K562 (cell line): Measurements from ENCODE around the gene PHTF2. TPM values are rescaled to one million over a fixed set of nuclear protein-coding genes. Genes with fewer than 3 reads are reported as not detected.
A peak's percentile ranks its signal among the peaks of the same experiment; 100 is the strongest.

ENCODE experiments used
- ATAC-seq: fragments of 200-7000 bp; cut with Tn5 transposase; 3 replicates; pipeline ENCODE4 v1.9.1; 2020; ENCODE audit warnings: moderate library complexity
- BruUV-seq: library from RNA; stranded (reverse); fragments of 400-500 nt; replicated peaks from 2 replicates; lab custom pipeline; 2021; lab: Mats Ljungman, UMichigan
- CTCF ChIA-PET: fragments of 300-600 bp; formaldehyde crosslinking; extraction: SDS; loops from one replicate; lab custom pipeline; 2021; ENCODE audit warnings: low intra/inter-chr PET ratio; lab: Yijun Ruan, JAX
- POLR2A ChIA-PET: fragments of 300-600, 350-650 bp; sonication (Branson Sonifier 250); formaldehyde crosslinking; extraction: SDS; loops from one replicate; lab custom pipeline; 2021; ENCODE audit warnings: antibody characterized with exemption, inconsistent platforms; lab: Yijun Ruan, JAX
- DNase-seq, 4 experiments: peaks; one replicate each; pipeline versions ENCODE4 v3.0.0 to v3.0.0-alpha.2; 2011 to 2018; ENCODE audit warnings: low spot score in 3 of 4, mixed read lengths in 3 of 4; ENCODE audit errors: extremely low read depth in 1 of 4
- FAIRE-seq: peaks from 2 replicates; lab custom pipeline; 2011; peaks lifted over from hg19 to GRCh38; lab: Jason Lieb, UNC
- H2AFZ ChIP-seq: 2 replicates; pipeline ENCODE4 v1.6.0; 2011; ENCODE audit warnings: low read depth, low read length, control low read depth, inconsistent platforms
- H3K27ac ChIP-seq: fragments of 200-600 bp; 3 replicates; pipeline ENCODE4 v1.8.0; 2011; ENCODE audit warnings: low read depth, mild to moderate bottlenecking, control low read depth, inconsistent platforms, low read length, moderate library complexity, mixed read lengths; ENCODE audit errors: extremely low read depth
- H3K27me3 ChIP-seq, 2 experiments: fragments of 300-600 bp in 1 of 2; 2 replicates in 1 of 2; 3 replicates in 1 of 2; pipeline versions ENCODE4 v1.6.0 to v1.8.0; 2011; ENCODE audit warnings: inconsistent platforms in 2 of 2, low read length in 2 of 2, mild to moderate bottlenecking in 1 of 2, mixed read lengths in 1 of 2, moderate library complexity in 1 of 2; ENCODE audit not compliant: control insufficient read depth in 2 of 2, insufficient read depth in 2 of 2
- H3K36me3 ChIP-seq: fragments of 300-600 bp; 3 replicates; pipeline ENCODE4 v1.8.0; 2011; ENCODE audit warnings: mild to moderate bottlenecking, low read length, inconsistent platforms; ENCODE audit not compliant: control insufficient read depth, insufficient read depth
- H3K4me1 ChIP-seq, 2 experiments: fragments of 200-600 bp in 1 of 2; replicated peaks in 1 of 2; 2 replicates in 1 of 2; 3 replicates in 1 of 2; pipeline versions ENCODE4 v1.5.1 to v1.8.0; 2011; ENCODE audit warnings: inconsistent platforms in 2 of 2, low read length in 2 of 2, mild to moderate bottlenecking in 1 of 2, mixed read lengths in 1 of 2, moderate library complexity in 1 of 2; ENCODE audit not compliant: control insufficient read depth in 2 of 2, insufficient read depth in 2 of 2
- H3K4me2 ChIP-seq: 2 replicates; pipeline ENCODE4 v1.6.1; 2011; ENCODE audit warnings: low read length, control low read depth, inconsistent platforms, mixed read lengths; ENCODE audit not compliant: insufficient read depth
- H3K4me3 ChIP-seq: fragments of 200-600 bp; sonication (generic), shearing (Covaris generic); 2 replicates; pipeline ENCODE4 v1.5.1; 2016; ENCODE audit warnings: control low read depth, inconsistent platforms
- H3K79me2 ChIP-seq: fragments of 200-600 bp; 3 replicates; pipeline ENCODE4 v1.8.0; 2011; ENCODE audit warnings: low read length, inconsistent platforms; ENCODE audit not compliant: control insufficient read depth, insufficient read depth
- H3K9ac ChIP-seq, 2 experiments: 2 replicates each; pipeline versions ENCODE4 v1.6.0 to v1.6.1; 2011; ENCODE audit warnings: low read depth in 2 of 2, low read length in 2 of 2, control low read depth in 1 of 2, inconsistent platforms in 1 of 2, mild to moderate bottlenecking in 1 of 2, mixed read lengths in 1 of 2; ENCODE audit not compliant: insufficient read depth in 1 of 2
- H3K9me1 ChIP-seq: one replicate; pipeline ENCODE4 v1.6.0; 2011; ENCODE audit warnings: inconsistent platforms, mild to moderate bottlenecking, low read length, moderate library complexity; ENCODE audit not compliant: control insufficient read depth, insufficient read depth
- H3K9me3 ChIP-seq: replicated peaks from 2 replicates; pipeline ENCODE4 v1.5.1; 2011; ENCODE audit warnings: low read depth, low read length, inconsistent platforms; ENCODE audit not compliant: control insufficient read depth, insufficient read depth
- H4K20me1 ChIP-seq: replicated peaks from 2 replicates; pipeline ENCODE4 v1.6.1; 2011; ENCODE audit warnings: low read length, inconsistent platforms, mixed read lengths; ENCODE audit not compliant: control insufficient read depth, insufficient read depth
- ATF1 ChIP-seq, 2 experiments: fragments of 450-650 bp in 1 of 2; IDR thresholded peaks; 2 replicates each; pipeline ENCODE4 v1.6.1; 2016; ENCODE audit warnings: missing compliant biosample characterization in 1 of 2, missing genetic modification characterization in 1 of 2
- CBFA2T3 ChIP-seq: fragments of 450-650 bp; IDR thresholded peaks from 2 replicates; pipeline ENCODE4 v1.6.1; 2017
- CCNT2 ChIP-seq: IDR thresholded peaks from 2 replicates; pipeline ENCODE4 v1.6.1; 2011; ENCODE audit warnings: borderline replicate concordance, low read depth, mild to moderate bottlenecking, moderate library complexity, mixed read lengths, low read length; ENCODE audit not compliant: insufficient read length; ENCODE audit errors: extremely low read depth
- CEBPB ChIP-seq: fragments of 450-650 bp; IDR thresholded peaks from 2 replicates; pipeline ENCODE4 v1.6.1; 2016; ENCODE audit warnings: missing genetic modification characterization, missing compliant biosample characterization
- CEBPG ChIP-seq, 3 experiments: fragments of 200-800 bp in 1 of 3; sonication (Bioruptor generic) in 1 of 3; sonication (generic) in 1 of 3; formaldehyde crosslinking in 1 of 3; IDR thresholded peaks in 2 of 3; conservative IDR thresholded peaks in 1 of 3; 2 replicates each; pipeline versions ENCODE4 v1.6.1 to v1.8.0; 2016 to 2022; ENCODE audit warnings: missing compliant biosample characterization in 2 of 3, missing genetic modification characterization in 2 of 3, mild to moderate bottlenecking in 1 of 3, missing genetic modification reagents in 1 of 3
- CTBP1 ChIP-seq: fragments of 450-650 bp; IDR thresholded peaks from 2 replicates; pipeline ENCODE4 v1.6.1; 2016; ENCODE audit warnings: borderline replicate concordance
- DPF2 ChIP-seq: fragments of 450-650 bp; IDR thresholded peaks from 2 replicates; pipeline ENCODE4 v1.6.1; 2016
- ETV1 ChIP-seq: fragments of 450-650 bp; conservative IDR thresholded peaks from 2 replicates; pipeline ENCODE4 v1.6.1; 2016; ENCODE audit warnings: missing genetic modification characterization, control low read depth, low read depth, missing compliant biosample characterization
- EZH2 ChIP-seq: IDR thresholded peaks from 2 replicates; pipeline ENCODE4 v1.6.1; 2012; ENCODE audit warnings: low read depth, mild to moderate bottlenecking, inconsistent platforms, low read length, borderline replicate concordance
- FOSL1 ChIP-seq: fragments of 200-800 bp; sonication (Bioruptor generic); conservative IDR thresholded peaks from 2 replicates; pipeline ENCODE4 v1.6.1; 2016; ENCODE audit warnings: missing genetic modification characterization, missing compliant biosample characterization
- HDAC2 ChIP-seq: fragments of 450-650 bp; IDR thresholded peaks from 2 replicates; pipeline ENCODE4 v1.6.1; 2016; ENCODE audit warnings: mild to moderate bottlenecking
- HNRNPL ChIP-seq: fragments of 200-400 bp; formaldehyde crosslinking; IDR thresholded peaks from 2 replicates; pipeline ENCODE4 v1.6.1; 2017; ENCODE audit warnings: low read depth, mild to moderate bottlenecking, low read length
- HNRNPLL ChIP-seq: fragments of 200-400 bp; formaldehyde crosslinking; IDR thresholded peaks from 2 replicates; pipeline ENCODE4 v1.6.1; 2017; ENCODE audit warnings: low read length, low read depth, mild to moderate bottlenecking; ENCODE audit not compliant: poor library complexity, severe bottlenecking
- ILF3 ChIP-seq: fragments of 450-650 bp; IDR thresholded peaks from 2 replicates; pipeline ENCODE4 v1.6.1; 2018; ENCODE audit warnings: antibody characterized with exemption, mild to moderate bottlenecking, moderate library complexity, borderline replicate concordance
- MTA1 ChIP-seq: fragments of 450-650 bp; IDR thresholded peaks from 2 replicates; pipeline ENCODE4 v1.6.1; 2017; ENCODE audit warnings: borderline replicate concordance
- NR3C1 ChIP-seq: sonication (generic); formaldehyde crosslinking; IDR thresholded peaks from 2 replicates; pipeline ENCODE4 v1.8.1; 2022; ENCODE audit warnings: missing genetic modification reagents
- PRDM10 ChIP-seq: fragments of 450-650 bp; IDR thresholded peaks from 2 replicates; pipeline ENCODE4 v1.6.1; 2018; ENCODE audit not compliant: partially characterized antibody
- RFX1 ChIP-seq: fragments of 450-650 bp; IDR thresholded peaks from 2 replicates; pipeline ENCODE4 v1.6.1; 2016; ENCODE audit warnings: mild to moderate bottlenecking, moderate library complexity
- whole genome bisulfite sequencing: fragments of 100-300 bp; shearing (Covaris generic); methylation state at CpG from one replicate; pipeline ENCODE4 v1.1.6; 2016; ENCODE audit warnings: low coverage, mixed read lengths; ENCODE audit not compliant: insufficient coverage; ENCODE audit errors: missing lambda C conversion rate; 5-methylcytosine and 5-hydroxymethylcytosine counted together
- in situ Hi-C: fragments of 300-500 bp; cut with MboI; formaldehyde crosslinking; loops from 4 replicates; pipeline ENCODE4 v1.15.0; 2018; ENCODE audit warnings: inconsistent platforms, mixed read lengths
- intact Hi-C: fragments of 100-400 bp; cut with micrococcal nuclease; formaldehyde crosslinking; loops from 2 replicates; pipeline ENCODE4 v1.14.2; 2022
- polyA plus RNA-seq, 8 experiments: library from polyadenylated mRNA; depleted of rRNA in 4 of 8; stranded (reverse) in 5 of 8; unstranded in 3 of 8; fragments of >200 nt; fragmentation: Nextera tagmentation in 2 of 8; fragmentation: Illumina TruSeq in 1 of 8; extraction: Ambion mirVana in 2 of 8; extraction: Trizol in 1 of 8; gene quantifications; 2 replicates each; pipeline versions ENCODE4 v1.2.1 to v1.2.3, GENCODE V29; 2011 to 2014; ENCODE audit warnings: inconsistent platforms in 1 of 8, missing spikeins in 1 of 8
- total RNA-seq, 7 experiments: library from RNA; depleted of rRNA in 6 of 7; stranded (reverse); fragments of >200 nt in 6 of 7; fragmentation: Illumina TruSeq in 2 of 7; extraction: Trizol in 2 of 7; gene quantifications; 2 replicates each; pipeline versions ENCODE4 v1.2.1 to v1.2.3, GENCODE V29; 2011 to 2021; ENCODE audit warnings: low replicate concordance in 1 of 7

Gene PHTF2
- total and polyA plus RNA-seq, 9 of the 15 experiments (the other 6 are each of a cell fraction or from before 2014, with no cell fraction given), result 17.9 to 43.6 (median 25.4) TPM

GRCh38 chr7:77752016-77752415 lies 46.6 kb upstream of the PHTF2 start:
- H3K4me3 ChIP-seq, result no peak overlapping the region
- ChIA-PET POLR2A (interaction anchor here (1.4 kb wide), 1 partner anchor 24 kb away, joined by 4 read pairs; no protein-coding TSS in a partner anchor), CTCF (no interaction called here)
- WGBS, result 18% methylated on average over 2 of the region's 2 CpGs
- peaks cover 31% of the 10 kb centered on the region for H3K36me3 ChIP-seq
- FAIRE-seq (peak; percentile 46), ATAC-seq (peak; percentile 84), DNase-seq (peak in 2 of 4 experiments; percentile 34 to 50)
- H3K9ac ChIP-seq, result no peak overlapping the region
- H4K20me1 ChIP-seq, result peaks cover 10% of the 10 kb centered on the region; the same call in 1 of the 2 replicates
- H3K4me1 ChIP-seq, result peaks cover 3 to 15% of the 10 kb centered on the region in 2 experiments; a peak in 4 of 5 replicates
- peaks cover 37% of the 10 kb centered on the region for H3K79me2 ChIP-seq
- intact Hi-C loops (loop anchor here (10.0 kb wide), 1 partner anchor 317 kb away; no protein-coding TSS in a partner anchor), in situ Hi-C loops (loop anchor here (5.0 kb wide), 1 partner anchor 95 kb away; no protein-coding TSS in a partner anchor)
- no TSS peak for BruUV-seq
- H3K9me3 ChIP-seq, result no peaks in the 10 kb centered on the region
- H3K9me1 ChIP-seq, result no peaks in the 10 kb centered on the region
- no peak overlapping the region for H2AFZ ChIP-seq
- H3K27me3 ChIP-seq, result no peaks in the 10 kb centered on the region
- H3K4me2 ChIP-seq, result no peak overlapping the region
- peak overlapping the region; percentile 1; the same call in 1 of the 3 replicates for H3K27ac ChIP-seq
- no peak for TF ChIP-seq DPF2
- no peak for TF ChIP-seq ETV1
- TF ChIP-seq NR3C1 (CRISPR knock-in tag), result no peak
- no peak for TF ChIP-seq CBFA2T3
- peak; percentile 34 for TF ChIP-seq RFX1
- peak; percentile 64 for TF ChIP-seq CEBPB (tag)
- peak; percentile 15; the same call in 1 of the 2 replicates for TF ChIP-seq MTA1
- TF ChIP-seq FOSL1 (tag), result peak; percentile 51; the same call in 1 of the 2 replicates
- TF ChIP-seq HNRNPLL, result no peak
- TF ChIP-seq HNRNPL, result no peak
- TF ChIP-seq CEBPG (CRISPR knock-in tag; IDR thresholded peaks at IDR 0.05), result no peak
- peak; percentile 28 to 71; a peak in 2 of 4 replicates for TF ChIP-seq CEBPG (tag; conservative IDR thresholded peaks at IDR 0.05 in 1 of 2, IDR thresholded peaks at IDR 0.05 in 1 of 2)
- TF ChIP-seq CTBP1, result peak; percentile 23; the same call in 1 of the 2 replicates
- TF ChIP-seq HDAC2, result no peak
- TF ChIP-seq ILF3, result no peak
- peak; percentile 35 for TF ChIP-seq CCNT2
- no peak for TF ChIP-seq ATF1 (CRISPR knock-in tag; IDR thresholded peaks at IDR 0.05)
- 0 out of 2 replicates have a peak, but pooled peaks have one; percentile 31 for TF ChIP-seq ATF1 (tag; IDR thresholded peaks at IDR 0.05)
- TF ChIP-seq PRDM10, result peak; percentile 47
- TF ChIP-seq EZH2, result no peak
